PC-9 (cell line): Measurements from ENCODE around the gene FOXA3. TPM values are rescaled to one million over a fixed set of nuclear protein-coding genes. Genes with fewer than 3 reads are reported as not detected.

ENCODE experiments used
- BruUV-seq: library from RNA; stranded (reverse); fragments of 400-500 nt; replicated peaks from 2 replicates; lab custom pipeline; 2021; lab: Mats Ljungman, UMichigan
- CTCF ChIA-PET: fragments of 300-600 bp; sonication (Branson Sonifier 250); formaldehyde crosslinking; loops from one replicate; lab custom pipeline; 2022; ENCODE audit warnings: antibody characterized with exemption; lab: Charles Lee
- POLR2A ChIA-PET: fragments of 300-600 bp; sonication (Branson Sonifier 250); formaldehyde crosslinking; loops from one replicate; lab custom pipeline; 2022; ENCODE audit warnings: antibody characterized with exemption; ENCODE audit not compliant: unreplicated experiment; lab: Charles Lee
- DNase-seq, 2 experiments: peaks; one replicate each; pipeline versions ENCODE4 v3.0.0 to v3.0.0-alpha.2; 2015 to 2022; ENCODE audit warnings: mixed read lengths in 1 of 2
- H2AFZ ChIP-seq: fragments of 200-600 bp; sonication (generic); 2 replicates; pipeline ENCODE4 v1.8.1; 2017; ENCODE audit warnings: antibody characterized with exemption
- H3F3A ChIP-seq: fragments of 200-600 bp; sonication (generic); 2 replicates; pipeline ENCODE4 v1.8.1; 2017; ENCODE audit warnings: antibody characterized with exemption, mild to moderate bottlenecking, low read depth; ENCODE audit not compliant: insufficient read depth
- H3K27ac ChIP-seq: fragments of 200-600 bp; sonication (generic); 2 replicates; pipeline ENCODE4 v1.6.1; 2016; ENCODE audit warnings: mixed run types
- H3K27me3 ChIP-seq: fragments of 200-600 bp; sonication (generic); 2 replicates; pipeline ENCODE4 v1.6.1; 2016; ENCODE audit warnings: low read depth, mixed run types; ENCODE audit not compliant: insufficient read depth
- H3K36me3 ChIP-seq: fragments of 200-600 bp; sonication (generic); 2 replicates; pipeline ENCODE4 v1.6.1; 2016; ENCODE audit warnings: low read depth, mixed run types
- H3K4me1 ChIP-seq: fragments of 200-600 bp; sonication (generic); replicated peaks from 2 replicates; pipeline ENCODE4 v1.6.1; 2016; ENCODE audit warnings: mixed run types; ENCODE audit not compliant: insufficient read depth
- H3K4me2 ChIP-seq: fragments of 200-600 bp; sonication (generic); 2 replicates; pipeline ENCODE4 v1.6.1; 2017; ENCODE audit warnings: mixed run types
- H3K4me3 ChIP-seq: fragments of 200-600 bp; sonication (generic); 2 replicates; pipeline ENCODE4 v1.6.1; 2016; ENCODE audit warnings: mixed run types
- H3K79me2 ChIP-seq: fragments of 200-600 bp; sonication (generic); 2 replicates; pipeline ENCODE4 v1.6.1; 2017; ENCODE audit warnings: low read depth, mixed run types
- H3K9me2 ChIP-seq: fragments of 200-600 bp; sonication (generic); 2 replicates; pipeline ENCODE4 v1.8.1; 2017; ENCODE audit warnings: mild to moderate bottlenecking; ENCODE audit not compliant: insufficient read depth
- H3K9me3 ChIP-seq: fragments of 200-600 bp; sonication (generic); 2 replicates; pipeline ENCODE4 v1.8.1; 2016; ENCODE audit warnings: low read depth; ENCODE audit not compliant: insufficient read depth
- H4K20me1 ChIP-seq: fragments of 200-600 bp; sonication (generic); 2 replicates; pipeline ENCODE4 v1.8.1; 2017; ENCODE audit not compliant: insufficient read depth
- CTCF ChIP-seq: fragments of 200-600 bp; sonication (generic); conservative IDR thresholded peaks from 2 replicates; pipeline ENCODE4 v1.6.1; 2017; ENCODE audit warnings: mixed run types, antibody characterized with exemption, mild to moderate bottlenecking, moderate library complexity
- EZH2 ChIP-seq: fragments of 200-600 bp; sonication (generic); IDR thresholded peaks from 2 replicates; pipeline ENCODE4 v1.8.0; 2017; ENCODE audit warnings: antibody characterized with exemption, low read depth
- intact Hi-C: fragments of 100-400 bp; cut with micrococcal nuclease; formaldehyde crosslinking; loops from one replicate; pipeline ENCODE4 v1.10.0; 2022; ENCODE audit not compliant: unreplicated experiment
- total RNA-seq: library from RNA; stranded (reverse); gene quantifications from 2 replicates; pipeline ENCODE4 v1.2.3, GENCODE V29; 2021

The FOXA3 gene
- total RNA-seq, 1 experiment from 2014 or later = not detected

GRCh38 chr19:45908956-45909355, 44.8 kb downstream of the FOXA3 start:
- H3K27me3 ChIP-seq = peaks cover 9% of the 10 kb centered on the region; the same call in 1 of the 2 replicates
- intact Hi-C loops = no loop called here
- no peak overlapping the region for H3K4me3 ChIP-seq
- H3K36me3 ChIP-seq = no peaks in the 10 kb centered on the region
- H3K9me3 ChIP-seq = no peaks in the 10 kb centered on the region
- H4K20me1 ChIP-seq = no peaks in the 10 kb centered on the region
- H3K4me1 ChIP-seq = peaks cover 14% of the 10 kb centered on the region
- no peak for DNase-seq
- no peak overlapping the region for H2AFZ ChIP-seq
- no peaks in the 10 kb centered on the region for H3K9me2 ChIP-seq
- H3K4me2 ChIP-seq = no peak overlapping the region
- H3F3A ChIP-seq = peaks cover 13% of the 10 kb centered on the region
- BruUV-seq = no TSS peak
- CTCF ChIA-PET = no interaction called here
- POLR2A ChIA-PET = no interaction called here
- TF ChIP-seq CTCF (no peak), EZH2 (no peak)
- H3K27ac ChIP-seq = no peak overlapping the region
- no peaks in the 10 kb centered on the region for H3K79me2 ChIP-seq

DNA sequence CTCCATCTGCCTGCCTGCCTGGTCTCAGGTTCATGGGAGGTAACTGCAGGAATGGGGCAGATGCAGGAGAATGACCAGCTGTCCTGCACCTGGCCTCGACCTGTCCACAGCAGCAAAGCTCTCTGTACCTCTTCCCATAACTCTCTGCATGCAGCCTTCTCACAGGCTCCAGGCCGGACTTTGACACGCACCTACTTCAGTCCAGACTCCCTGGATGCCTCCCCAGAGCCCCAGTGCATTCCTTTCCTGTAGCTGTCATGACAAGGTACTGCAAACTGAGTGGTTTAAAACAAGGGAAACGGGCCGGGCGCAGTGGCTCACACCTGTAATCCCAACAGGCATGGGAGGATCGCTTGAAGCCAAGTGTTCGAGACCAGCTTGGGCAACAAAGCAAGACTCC, 47.2 kb downstream of the FOXA3 start:
- no peaks in the 10 kb centered on the region for H3K9me2 ChIP-seq
- H3K27me3 ChIP-seq = peaks cover 9% of the 10 kb centered on the region; the same call in 1 of the 2 replicates
- POLR2A ChIA-PET = no interaction called here
- CTCF ChIA-PET = no interaction called here
- no peak overlapping the region for H3K27ac ChIP-seq
- H3K9me3 ChIP-seq = no peaks in the 10 kb centered on the region
- peaks cover 16% of the 10 kb centered on the region for H3K4me1 ChIP-seq
- DNase-seq = no peak
- H3K36me3 ChIP-seq = no peaks in the 10 kb centered on the region
- H3F3A ChIP-seq = peaks cover 14% of the 10 kb centered on the region
- BruUV-seq = no TSS peak
- intact Hi-C loops = no loop called here
- no peak overlapping the region for H3K4me2 ChIP-seq
- H3K79me2 ChIP-seq = no peaks in the 10 kb centered on the region
- no peak overlapping the region for H3K4me3 ChIP-seq
- H4K20me1 ChIP-seq = no peaks in the 10 kb centered on the region
- H2AFZ ChIP-seq = no peak overlapping the region
- no peak for TF ChIP-seq EZH2
- no peak for TF ChIP-seq CTCF

DNA sequence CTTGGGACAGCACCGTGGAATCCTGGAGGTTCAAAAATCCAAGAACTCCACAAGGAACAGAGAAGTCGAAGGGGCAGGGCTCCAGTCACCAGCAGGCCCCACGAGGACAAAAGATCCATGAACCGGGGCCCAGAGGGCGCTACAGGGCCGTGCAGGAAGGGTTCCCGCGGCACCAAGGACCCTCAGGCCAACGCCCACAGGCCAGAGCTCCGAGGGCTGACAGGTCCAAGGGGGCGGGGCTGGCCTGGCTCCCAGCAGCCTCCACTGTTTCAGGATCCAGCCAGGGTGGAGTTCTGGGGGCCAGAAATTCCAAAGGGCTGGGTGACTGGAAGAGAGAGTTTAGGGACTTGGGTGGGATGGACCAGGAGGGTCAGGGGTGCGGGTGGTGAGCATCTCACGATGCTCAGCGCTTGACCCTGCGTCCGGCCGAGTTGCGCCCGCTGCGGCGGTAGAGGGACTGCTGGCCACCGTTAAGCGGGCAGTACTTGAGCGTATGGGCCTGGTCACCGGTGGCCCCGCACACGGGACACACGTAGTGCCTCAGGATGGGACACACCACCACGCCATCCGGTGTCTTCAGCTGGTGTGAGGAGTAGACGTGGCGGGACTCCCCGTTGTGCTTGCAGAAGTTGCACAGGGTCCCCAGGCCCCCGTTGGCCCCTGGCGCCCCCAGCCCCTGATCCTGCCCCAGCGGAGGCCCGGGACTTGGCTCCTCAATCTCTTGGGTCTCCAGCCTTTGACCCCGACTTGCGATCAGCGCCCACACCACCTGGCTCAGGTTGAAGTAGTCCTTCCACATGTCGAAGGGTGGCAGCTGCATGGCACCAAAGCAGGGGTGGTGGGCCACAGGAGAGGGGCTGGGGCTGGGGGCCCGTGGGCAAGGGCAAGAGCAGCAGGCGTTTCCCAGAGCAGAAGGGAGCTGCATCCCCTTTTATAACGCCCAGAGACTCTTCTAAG, 50.0 kb downstream of the FOXA3 start, which contains the start of gene NANOS2:
Gene NANOS2, minus strand, starts transcription at position 905 of the 957 bp plus-strand sequence. Its CDS starts 85 bp downstream, at position 820.
- Histone ChIP-seq H3K9me3 (no peaks in the 10 kb centered on the region), H2AFZ (no peak within 1 kb of the TSS), H3K4me3 (no peak within 1 kb of the TSS), H3F3A (peaks cover 16% of the 10 kb centered on the region), H3K9me2 (no peaks in the 10 kb centered on the region), H3K4me2 (no peak within 1 kb of the TSS), H3K79me2 (no peaks in the 10 kb centered on the region), H3K27ac (no peak within 1 kb of the TSS), H3K36me3 (no peaks in the 10 kb centered on the region), H3K27me3 (peaks cover 9% of the 10 kb centered on the region; the same call in 1 of the 2 replicates), H4K20me1 (no peaks in the 10 kb centered on the region), H3K4me1 (0 out of 2 replicates have a peak, but pooled peaks cover 9% of the 10 kb centered on the region)
- TF ChIP-seq EZH2 (no peak), CTCF (peak; percentile 40; the same call in 1 of the 2 replicates)
- intact Hi-C loops = no loop called here
- BruUV-seq = no TSS peak
- DNase-seq = no peak
- ChIA-PET CTCF (interaction anchor here (0.6 kb wide), 1 partner anchor 49 kb away, joined by 3 read pairs; no protein-coding TSS in a partner anchor), POLR2A (interaction anchor here (0.5 kb wide), 1 partner anchor 14 kb away, joined by 3 read pairs; no protein-coding TSS in a partner anchor)
